ENCODE results near the gene GCDH. TPM values are rescaled to one million over a fixed set of nuclear protein-coding genes. Genes with fewer than 3 reads are reported as not detected.
"Not testable (repeated sequence)": the region's sequence is repeated elsewhere in the genome, so short reads cannot be mapped to it uniquely, and the experiment has no call there.

GCDH gene
- 9.1 TPM for total RNA-seq (ENCODE audit: insufficient read depth, low replicate concordance)

DNA sequence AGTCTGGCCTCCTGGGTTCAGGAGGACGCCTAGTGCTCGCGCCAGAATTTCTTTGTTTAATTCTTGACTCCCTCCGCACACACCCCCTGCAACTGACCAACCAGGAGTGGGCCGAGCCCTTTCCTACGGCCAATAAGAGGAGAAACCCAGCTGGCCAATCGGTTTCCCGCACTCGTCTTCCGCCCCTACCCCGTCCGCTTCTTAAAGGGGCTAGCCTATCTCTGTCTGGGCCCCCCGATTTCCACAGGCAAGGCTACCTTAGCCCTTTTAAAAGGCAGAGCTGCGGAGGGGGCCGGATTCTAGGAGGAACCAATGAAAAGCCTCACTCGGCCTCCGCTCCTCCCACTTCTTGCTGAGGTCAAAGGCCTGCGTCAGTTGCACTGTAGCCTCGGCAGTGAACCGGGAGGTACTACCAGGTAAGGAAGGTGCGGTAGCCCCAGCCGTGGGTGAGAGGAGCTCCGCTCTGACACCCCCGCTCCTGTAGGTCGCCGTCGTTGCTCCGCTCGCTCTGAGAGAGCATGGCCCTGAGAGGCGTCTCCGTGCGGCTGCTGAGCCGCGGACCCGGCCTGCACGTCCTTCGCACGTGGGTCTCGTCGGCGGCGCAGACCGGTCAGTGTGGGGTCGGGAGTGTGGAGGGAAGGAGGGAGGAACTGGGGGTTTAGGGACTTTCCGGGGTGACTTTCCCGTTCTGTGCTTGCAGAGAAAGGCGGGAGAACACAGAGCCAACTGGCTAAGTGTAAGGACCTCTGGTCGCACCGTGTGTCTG is at the start of gene GCDH:
TSS of gene GCDH (plus strand) at position 374 of the 766 bp plus-strand sequence. CDS start at position 519, 145 bp downstream.
- DNase-seq (ENCODE audit: low spot score): peak; percentile 100

DNA sequence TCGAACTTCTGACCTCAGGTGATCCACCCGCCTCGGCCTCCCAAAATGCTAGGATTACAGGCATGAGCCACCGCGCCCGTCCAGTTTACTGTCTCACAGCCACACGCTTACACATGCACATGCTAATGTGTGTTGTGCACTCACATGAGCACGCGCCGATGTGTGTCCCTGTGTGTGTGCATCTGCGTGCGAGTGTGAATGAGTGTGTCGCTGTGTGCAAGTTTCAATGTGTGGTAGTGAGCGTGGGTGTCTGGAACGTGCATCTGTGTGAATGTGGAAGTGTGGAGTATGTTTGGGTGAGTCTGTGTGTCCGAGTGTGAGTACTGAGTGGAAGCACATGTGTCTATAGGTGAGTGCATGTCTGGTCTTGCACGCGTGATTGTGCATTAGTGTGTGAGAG is 48.4 kb upstream of the GCDH start:
- no peak for DNase-seq (ENCODE audit: low spot score)

DNA sequence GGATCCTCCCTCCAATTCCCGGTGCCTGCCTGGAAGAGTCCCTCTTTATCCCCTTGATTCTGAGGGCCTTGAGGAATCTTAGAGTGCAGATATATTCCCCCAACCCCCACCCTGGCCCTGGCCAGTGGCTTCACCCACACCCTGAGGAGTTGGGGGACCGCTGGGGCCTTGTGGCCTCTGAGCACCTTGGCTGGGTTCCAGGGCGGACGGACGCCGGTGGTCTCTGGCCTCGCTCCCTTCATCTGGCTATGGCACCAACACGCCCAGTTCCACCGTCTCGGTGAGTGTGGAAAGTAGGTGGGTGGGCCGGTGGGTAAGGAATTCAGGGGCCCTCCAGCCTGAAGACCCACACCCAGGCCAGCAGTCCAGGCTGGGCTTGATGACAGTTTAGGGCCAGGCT is 47.6 kb upstream of the GCDH start:
- no peak for DNase-seq (ENCODE audit: low spot score)

DNA sequence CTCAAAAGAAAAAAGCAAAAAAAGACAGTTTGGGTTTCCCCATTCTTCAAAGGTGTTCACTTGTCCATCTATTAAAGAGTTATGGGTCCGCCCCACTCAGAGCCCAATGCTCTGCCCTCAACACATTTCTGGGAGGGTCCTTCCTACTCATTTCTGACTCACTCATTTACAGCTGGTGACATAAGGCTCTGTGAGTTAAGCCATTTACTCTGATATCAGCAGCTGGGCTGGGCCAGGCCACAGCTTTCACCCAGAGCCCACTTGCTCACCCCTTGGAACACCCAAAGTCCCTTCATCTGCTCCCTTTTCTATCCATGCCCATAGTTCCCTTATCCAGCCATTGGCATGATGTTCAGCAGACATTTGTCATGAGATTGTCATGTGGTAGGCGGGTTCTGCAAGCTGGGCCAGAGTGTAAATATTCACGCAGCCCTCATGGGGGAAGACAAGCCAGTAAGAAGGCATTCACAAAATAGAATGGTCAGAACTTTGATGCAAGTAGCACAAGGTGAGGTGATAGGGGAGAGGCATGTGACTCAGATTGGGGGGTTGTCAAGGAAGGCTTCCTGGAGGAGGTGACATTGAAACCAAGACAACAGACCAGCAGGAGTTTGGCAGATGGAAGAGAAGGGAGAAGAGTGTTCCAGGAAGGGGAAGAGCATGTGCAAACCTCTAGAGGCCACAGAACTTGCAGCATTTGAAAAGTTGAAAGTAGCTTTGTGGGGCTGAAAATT is 46.8 kb upstream of the GCDH start:
- DNase-seq (ENCODE audit: low spot score): no peak

DNA sequence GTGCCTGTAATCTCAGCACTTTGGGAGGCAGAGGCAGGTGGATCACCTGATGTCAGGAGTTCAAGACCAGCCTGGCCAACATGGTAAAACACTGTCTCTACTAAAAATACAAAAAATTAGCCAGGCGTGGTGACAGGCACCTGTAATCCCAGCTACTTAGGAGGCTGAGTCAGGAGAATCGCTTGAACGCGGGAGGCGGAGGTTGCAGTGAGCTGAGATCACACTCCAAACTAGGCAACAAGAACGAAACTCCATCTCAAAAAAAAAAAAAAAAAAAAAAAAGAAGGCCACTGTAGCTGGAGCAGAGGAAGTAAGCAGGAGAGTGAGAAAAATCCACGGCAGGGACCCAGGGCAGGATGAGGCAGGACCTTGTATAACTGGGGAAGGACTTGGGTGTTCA is 44.3 kb upstream of the GCDH start:
- DNase-seq (ENCODE audit: low spot score): not testable (repeated sequence)

DNA sequence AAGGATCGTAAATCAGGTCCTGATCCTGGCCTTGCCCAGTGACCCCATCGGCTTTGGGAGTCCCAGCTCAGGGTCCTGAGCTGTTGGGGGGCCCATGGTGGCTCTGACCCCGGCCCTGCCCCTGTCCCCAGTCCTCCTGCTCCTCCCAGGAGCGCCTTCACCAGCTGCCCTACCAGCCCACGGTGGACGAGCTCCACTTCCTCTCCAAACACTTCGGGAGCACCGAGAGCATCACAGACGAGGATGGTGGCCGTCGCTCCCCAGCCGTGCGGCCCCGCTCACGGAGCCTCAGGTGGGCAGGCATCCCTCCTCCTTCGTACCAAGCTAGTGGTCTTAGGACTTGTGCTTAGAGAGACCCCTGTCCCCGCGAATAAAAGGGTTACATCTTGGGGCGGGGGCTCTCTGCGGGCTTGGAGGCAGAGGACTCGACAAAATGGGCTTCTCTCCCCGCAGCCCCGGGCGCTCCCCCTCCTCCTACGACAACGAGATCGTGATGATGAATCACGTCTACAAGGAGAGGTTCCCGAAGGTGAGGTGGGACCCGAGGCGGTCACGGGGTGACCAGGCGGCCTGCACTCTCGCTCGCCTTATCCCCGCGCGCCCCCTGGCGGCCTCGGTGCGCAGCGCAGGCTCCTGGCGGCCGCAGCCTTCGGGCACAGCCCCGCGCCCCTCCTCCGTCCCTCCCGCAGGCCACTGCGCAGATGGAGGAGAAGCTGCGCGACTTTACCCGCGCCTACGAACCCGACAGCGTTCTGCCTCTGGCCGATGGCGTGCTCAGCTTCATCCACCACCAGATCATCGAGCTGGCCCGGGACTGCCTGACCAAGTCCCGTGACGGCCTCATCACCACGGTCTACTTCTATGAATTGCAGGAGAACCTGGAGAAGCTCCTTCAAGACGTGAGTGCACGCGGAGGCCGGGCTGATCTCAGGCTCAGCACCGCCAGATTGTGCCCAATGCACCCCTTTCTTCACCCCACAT is 43.5 kb upstream of the GCDH start:
- peak; percentile 80 for DNase-seq (ENCODE audit: low spot score)

DNA sequence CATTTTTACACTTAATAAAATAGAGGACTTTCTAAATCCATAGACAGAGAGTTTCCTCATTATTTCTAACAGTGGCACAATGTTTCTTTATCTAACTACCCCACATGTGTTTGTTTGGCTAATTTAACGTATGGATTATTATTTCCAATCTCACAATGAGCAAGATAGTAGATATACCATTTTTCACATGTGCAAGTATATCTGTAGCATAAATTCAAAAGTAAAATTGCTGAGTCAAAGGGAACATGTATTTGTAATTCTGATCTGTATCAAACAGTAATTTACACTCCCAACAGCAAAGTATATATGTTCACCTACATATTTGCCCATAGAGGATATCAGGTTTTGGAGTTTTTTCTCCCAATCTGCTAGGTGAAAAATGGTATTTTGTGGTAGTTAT is 34.3 kb upstream of the GCDH start:
- DNase-seq (ENCODE audit: low spot score): no peak

DNA sequence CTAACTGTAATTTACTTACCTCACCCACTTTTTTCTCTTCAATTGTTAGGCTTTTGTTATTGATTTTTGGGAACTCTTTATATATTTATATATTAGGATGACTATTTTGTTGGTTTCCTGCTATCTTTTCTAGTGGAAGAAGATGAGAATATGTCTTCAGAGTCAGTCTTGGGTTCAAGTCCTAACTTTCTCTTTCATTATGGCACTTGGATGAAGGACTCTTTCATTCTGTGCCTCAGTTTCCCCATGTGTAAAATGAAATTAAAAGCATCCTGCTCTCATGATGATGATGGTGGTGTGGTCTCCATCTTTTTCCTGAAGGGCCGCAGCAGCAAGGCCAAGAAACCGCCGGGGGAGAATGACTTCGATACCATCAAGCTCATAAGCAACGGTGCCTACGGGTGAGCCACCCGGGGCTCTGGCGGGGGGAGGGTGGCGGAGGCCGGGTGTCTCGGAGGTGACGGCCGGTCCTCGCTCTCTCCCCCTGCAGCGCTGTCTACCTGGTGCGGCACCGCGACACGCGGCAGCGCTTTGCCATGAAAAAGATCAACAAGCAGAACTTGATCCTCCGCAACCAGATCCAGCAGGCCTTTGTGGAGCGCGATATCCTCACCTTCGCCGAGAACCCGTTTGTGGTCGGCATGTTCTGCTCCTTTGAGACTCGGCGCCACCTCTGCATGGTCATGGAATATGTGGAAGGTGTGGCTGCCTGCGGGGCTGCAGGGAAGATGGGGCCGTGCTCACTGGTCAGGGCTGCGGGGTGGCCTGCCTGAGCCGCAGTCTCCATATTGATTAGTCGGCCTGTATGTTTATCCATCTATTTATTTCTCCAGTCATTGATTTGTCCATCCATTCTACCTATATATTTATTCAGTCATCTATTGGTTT is 32.7 kb upstream of the GCDH start:
- DNase-seq (ENCODE audit: low spot score): no peak

DNA sequence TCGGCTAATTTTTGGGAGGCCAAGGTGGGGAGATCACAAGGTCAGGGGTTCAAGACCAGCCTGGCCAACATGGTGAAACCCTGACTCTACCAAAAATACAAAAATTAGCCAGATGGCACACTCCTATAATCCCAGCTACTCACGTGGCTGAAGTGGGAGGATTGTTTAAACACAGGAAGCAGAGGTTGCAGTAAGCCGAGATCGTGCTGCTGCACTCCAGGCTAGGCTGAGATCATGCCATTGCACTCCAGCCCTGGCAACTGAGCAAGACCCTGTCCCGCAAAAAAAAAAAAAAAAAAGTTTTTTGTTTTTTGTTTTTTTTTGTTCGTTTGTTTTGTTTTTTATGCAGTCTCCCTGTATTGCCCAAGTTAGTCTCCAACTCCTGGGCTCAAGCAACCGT is 31.4 kb upstream of the GCDH start:
- DNase-seq (ENCODE audit: low spot score): no peak

DNA sequence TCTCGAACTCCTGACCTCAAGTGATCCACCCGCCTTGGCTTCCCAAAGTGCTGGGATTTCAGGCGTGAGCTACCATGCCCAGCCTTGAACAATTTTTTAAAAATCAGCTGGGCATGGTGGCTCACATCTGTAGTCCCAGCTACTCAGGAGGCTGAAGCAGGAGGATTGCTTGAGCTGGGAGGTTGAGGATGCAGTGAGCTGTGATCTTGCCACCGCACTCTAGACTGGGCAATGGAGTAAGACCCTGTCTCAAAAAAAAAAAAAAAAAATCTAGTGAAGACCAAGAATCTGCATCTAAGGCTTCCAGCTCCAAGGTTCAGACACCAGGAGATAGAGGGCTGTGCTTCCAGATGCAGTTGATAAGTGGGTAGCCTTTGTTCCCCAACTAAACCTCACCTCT is 26.8 kb upstream of the GCDH start:
- DNase-seq (ENCODE audit: low spot score): no peak

DNA sequence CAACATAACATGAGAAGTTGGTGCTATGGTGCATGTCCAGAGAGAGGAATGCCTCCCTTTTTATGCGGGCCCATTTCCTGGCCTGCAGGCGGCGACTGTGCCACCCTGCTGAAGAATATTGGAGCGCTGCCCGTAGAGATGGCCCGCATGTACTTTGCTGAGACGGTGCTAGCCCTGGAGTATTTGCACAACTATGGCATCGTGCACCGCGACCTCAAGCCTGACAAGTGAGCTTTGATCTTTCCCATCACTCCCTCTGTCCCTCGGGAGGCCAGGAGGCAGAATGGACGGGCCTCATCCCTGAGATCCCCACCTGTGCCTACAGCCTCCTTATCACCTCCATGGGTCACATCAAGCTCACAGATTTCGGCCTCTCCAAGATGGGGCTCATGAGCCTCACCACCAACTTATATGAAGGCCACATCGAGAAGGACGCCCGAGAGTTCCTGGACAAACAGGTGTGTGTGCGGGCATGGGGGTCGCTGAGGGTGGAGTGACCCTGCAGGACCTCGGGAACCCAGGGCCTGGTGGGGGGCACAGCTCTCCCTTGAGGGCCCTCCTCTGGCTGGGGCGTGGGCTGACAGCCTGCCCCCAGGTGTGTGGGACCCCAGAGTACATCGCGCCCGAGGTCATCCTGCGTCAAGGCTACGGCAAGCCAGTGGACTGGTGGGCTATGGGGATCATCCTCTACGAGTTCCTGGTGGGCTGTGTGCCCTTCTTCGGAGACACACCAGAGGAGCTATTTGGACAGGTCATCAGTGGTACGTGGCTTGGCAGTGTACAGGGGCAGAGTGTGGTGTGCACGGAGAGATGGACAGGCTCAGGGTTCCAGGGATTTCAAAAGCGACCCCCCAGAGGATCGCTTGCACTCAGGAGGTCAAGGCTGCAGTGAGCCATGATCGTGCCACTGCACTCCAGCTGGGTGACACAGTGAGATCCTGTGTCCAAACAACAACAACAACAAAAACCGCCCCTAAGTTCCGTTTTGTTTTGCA is 25.9 kb upstream of the GCDH start:
- DNase-seq (ENCODE audit: low spot score): no peak

DNA sequence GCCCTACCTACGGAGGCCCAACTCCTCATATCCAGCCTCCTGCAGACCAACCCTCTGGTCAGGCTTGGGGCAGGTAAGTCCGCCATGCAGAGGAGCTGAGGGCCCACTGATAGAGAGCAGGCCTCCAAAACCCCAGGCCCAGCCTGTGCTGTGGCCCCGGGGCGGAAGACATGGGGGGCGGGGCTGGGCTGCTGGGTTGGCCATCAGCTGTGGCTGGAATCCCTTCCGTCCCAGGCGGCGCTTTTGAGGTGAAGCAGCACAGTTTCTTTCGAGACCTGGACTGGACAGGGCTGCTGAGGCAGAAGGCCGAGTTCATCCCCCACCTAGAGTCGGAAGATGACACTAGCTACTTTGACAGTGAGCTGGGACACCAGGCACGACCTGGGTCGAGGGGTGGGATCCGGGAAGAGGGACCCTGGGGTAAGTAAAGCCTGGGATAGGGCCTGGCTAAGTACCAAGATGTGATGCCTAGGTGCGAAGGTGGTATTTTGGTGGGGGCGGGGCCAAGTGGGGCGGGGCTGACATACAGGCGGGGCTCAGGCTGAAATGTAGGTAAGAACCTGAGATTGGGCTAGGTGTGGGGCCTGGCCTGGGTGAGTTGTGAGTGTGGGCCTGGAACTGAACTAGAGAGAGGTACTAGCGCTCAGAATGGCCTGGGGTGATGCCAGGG is 25.1 kb upstream of the GCDH start:
- DNase-seq (ENCODE audit: low spot score): no peak

DNA sequence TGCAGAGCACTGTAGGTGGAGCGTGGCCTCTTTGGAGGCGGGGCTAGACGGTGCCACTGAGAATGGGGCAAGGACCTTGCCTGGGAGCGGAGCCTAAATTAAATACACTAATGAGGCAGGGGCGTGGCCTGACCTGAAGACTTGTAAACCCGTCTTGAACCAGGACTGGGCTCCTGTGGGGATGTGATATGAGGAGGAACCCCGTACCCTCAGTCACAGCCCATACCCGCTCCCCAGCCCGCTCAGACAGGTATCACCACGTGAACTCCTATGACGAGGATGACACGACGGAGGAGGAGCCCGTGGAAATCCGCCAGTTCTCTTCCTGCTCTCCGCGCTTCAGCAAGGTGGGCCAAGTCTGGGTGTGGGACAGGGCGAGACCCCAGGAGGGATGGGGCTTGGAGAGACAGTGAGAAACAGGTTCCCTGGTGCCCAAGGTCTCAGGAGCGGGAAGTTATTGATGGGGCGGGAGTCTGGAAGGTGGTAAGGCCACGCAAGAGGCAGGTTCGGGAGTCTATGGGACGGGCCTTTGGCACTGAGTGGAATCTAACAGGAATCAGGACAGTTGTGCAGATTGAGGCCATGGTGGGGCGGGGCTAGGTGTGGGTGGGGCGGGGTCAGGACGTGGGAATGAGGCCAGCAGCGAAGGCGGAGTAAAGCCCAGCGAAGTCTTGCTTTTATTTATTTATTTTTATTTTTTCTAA is 24.4 kb upstream of the GCDH start:
- DNase-seq (ENCODE audit: low spot score): no peak

DNA sequence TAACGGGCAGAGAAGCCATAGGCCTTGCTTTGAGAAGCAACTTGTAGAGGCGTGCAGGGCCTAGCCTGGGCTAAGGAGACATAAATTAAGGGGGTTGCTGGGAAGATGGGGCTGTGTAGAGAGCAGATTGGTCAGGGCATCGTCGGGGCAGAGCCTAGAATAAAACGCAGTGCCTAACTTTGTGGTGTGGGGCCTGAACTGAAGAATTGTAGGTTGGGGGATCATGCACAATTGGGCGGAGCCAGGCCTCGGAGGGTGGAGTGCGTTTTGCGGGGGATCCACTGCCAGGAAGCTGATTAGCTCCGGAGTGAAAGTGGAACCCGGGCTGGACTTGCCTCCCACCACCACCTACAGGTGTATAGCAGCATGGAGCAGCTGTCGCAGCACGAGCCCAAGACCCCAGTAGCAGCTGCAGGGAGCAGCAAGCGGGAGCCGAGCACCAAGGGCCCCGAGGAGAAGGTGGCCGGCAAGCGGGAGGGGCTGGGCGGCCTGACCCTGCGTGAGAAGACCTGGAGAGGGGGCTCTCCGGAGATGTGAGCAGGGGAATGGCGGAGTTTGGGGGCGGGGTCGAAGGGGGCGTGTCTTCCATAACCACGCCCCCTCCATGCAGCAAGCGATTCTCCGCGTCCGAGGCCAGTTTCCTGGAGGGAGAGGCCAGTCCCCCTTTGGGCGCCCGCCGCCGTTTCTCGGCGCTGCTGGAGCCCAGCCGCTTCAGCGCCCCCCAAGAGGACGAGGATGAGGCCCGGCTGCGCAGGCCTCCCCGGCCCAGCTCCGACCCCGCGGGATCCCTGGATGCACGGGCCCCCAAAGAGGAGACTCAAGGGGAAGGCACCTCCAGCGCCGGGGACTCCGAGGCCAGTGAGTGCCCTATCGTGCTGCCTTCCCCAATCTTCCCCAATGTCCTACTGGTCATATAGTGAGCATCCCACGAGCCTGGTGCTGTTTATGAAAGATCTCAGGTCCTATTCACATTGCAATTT is 23.6 kb upstream of the GCDH start:
- peak; percentile 62 for DNase-seq (ENCODE audit: low spot score)

DNA sequence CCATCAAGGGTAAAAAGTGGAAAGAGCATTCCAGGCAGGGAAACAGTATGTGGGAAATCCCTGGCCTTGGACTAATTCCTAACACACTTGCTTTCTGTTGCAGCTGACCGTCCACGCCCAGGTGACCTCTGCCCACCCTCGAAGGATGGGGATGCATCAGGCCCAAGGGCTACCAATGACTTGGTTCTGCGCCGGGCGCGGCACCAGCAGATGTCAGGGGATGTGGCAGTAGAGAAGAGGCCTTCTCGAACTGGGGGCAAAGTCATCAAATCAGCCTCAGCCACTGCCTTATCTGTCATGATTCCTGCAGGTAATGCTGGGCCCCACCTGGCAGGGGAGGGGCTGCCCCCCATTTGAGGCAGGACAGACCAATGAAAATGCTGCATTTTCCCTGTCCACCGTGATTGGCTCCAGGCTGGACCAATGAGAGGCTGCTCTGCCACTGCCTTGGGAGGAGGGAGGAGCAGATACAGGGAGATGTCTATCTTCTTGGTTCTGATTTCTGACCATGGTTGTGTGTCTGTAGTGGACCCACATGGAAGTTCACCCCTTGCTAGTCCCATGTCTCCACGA is 22.3 kb upstream of the GCDH start:
- no peak for DNase-seq (ENCODE audit: low spot score)

DNA sequence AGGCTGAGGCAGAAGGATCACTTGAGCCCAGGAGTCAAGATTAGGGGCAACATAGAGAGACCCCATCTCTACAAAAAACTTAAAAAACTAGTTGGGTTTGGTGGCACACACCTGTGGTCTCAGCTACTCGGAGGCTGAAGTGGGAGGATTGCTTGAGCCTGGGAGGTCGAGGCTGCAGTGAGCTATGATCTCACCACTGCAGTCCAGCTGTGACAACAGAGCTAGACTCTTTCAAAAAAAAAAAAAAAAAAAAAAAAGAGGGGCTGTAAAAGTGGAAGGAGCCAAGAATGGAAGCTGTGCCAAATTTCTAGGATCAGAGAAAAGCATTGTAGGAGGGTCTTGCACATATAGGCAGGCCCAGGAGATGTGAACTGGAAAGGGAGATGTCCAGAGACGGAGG is 19.3 kb upstream of the GCDH start:
- DNase-seq (ENCODE audit: low spot score): no peak

DNA sequence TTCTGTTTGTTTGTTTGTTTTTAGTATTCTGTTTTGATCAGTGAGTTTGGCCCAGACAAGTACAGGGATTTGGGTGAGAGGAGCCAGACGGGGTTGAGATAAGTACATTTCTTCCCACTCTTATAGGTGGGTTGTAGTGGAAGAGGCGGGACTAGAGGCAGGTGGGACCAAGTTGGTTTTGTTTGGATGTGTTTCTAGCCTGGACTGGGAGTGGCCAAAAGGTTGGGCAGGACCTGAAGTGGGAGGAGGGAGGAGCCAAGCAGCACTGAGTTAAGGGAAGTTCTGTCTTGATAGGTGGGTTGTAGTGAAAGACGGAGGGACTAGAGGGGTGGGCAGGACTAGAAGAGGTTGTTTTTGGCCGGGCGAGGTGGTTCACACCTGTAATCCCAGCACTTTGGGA is 18.7 kb upstream of the GCDH start:
- DNase-seq (ENCODE audit: low spot score): no peak
